Measurements from ENCODE around the gene SLC25A11. TPM values are rescaled to one million over a fixed set of nuclear protein-coding genes. Genes with fewer than 3 reads are reported as not detected.

Gene SLC25A11
- polyA plus RNA-seq, 1 experiment, result 44.7 TPM

DNA sequence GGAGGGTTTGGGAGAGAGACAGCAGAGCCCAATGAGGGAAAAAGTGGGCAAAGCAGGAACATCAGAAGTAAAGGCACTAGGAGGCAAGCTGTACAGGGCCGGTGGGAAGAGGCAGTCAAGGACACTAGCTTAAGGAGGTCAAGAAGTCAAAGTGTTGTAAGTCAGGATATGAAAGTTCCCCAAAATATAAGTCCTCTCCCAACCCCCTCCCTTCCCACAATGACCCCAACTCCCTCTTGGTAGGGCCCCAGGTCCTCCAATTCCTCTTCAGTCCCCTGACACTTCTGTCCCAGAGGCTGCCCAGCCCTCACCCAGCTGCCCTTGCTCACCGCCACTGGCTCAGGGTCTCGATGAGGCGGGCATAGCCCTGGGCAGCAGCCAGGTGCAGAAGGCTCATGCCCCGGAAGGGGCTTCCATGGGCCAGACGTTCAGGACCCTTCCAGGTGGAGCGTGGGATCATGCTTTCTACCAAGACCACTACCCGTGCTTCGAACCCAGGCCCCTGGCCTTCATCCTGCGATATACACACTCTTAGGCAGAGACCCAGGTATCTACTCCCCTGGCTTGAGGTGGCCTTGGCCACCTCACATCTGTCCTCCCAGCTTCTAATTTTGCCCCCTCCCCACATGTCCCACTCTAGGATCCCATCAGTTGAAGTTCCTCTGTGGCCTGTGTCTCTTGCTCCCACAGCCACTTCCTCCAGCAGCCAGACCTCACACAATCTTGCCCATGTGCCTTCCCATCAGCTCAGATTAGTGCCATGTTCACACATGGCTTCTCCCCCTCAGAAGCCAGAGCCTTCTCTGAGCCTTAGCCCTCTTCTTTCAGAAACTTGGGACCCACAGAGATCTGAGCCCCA lies 33.6 kb upstream of the SLC25A11 start:
- CTCF ChIA-PET, result interaction anchor here (0.7 to 1.6 kb wide), 2 partner anchors 16 to 64 kb away, joined by 3 to 5 read pairs; no protein-coding TSS in a partner anchor
- POLR2A ChIA-PET, result interaction anchor here (0.5 kb wide), 1 partner anchor 275 kb away, joined by 3 read pairs; no protein-coding TSS in a partner anchor

DNA sequence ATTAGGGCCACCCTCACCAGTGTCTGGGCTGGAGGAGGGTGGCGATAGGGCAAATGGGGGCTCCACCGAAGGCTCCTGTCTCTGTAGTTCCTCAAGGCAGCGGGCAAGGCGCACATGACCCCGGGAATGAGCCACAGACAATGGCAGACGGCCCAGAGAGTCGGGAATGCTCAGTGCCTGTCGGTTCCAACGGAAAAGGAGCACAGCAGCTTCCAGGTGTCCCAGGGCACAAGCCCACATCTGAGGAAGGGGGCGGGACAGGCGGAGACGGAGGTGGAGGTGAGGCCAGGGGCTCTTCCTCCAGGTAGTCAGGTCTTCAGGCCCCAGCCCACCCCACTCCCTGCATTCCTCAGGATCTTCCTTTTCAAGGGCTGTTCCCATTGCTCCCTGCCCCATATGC lies 32.9 kb upstream of the SLC25A11 start:
- ChIA-PET CTCF (interaction anchor here (0.7 kb wide), 1 partner anchor 15 kb away, joined by 3 read pairs; no protein-coding TSS in a partner anchor), POLR2A (no interaction called here)
- Histone ChIP-seq H3K4me3 (ENCODE audit: low read depth, low read length) (no peak overlapping the region), H3K27me3 (ENCODE audit: control insufficient read depth, insufficient read depth, low read length) (no peaks in the 10 kb centered on the region), H3K9me3 (ENCODE audit: control insufficient read depth, insufficient read depth, low read length) (no peaks in the 10 kb centered on the region; the same call in 1 of the 2 replicates), H3K27ac (ENCODE audit: low read depth, low read length) (no peak overlapping the region)
- no peak for DNase-seq (ENCODE audit: low read depth, low spot score)
- TF ChIP-seq, protein P1, sequence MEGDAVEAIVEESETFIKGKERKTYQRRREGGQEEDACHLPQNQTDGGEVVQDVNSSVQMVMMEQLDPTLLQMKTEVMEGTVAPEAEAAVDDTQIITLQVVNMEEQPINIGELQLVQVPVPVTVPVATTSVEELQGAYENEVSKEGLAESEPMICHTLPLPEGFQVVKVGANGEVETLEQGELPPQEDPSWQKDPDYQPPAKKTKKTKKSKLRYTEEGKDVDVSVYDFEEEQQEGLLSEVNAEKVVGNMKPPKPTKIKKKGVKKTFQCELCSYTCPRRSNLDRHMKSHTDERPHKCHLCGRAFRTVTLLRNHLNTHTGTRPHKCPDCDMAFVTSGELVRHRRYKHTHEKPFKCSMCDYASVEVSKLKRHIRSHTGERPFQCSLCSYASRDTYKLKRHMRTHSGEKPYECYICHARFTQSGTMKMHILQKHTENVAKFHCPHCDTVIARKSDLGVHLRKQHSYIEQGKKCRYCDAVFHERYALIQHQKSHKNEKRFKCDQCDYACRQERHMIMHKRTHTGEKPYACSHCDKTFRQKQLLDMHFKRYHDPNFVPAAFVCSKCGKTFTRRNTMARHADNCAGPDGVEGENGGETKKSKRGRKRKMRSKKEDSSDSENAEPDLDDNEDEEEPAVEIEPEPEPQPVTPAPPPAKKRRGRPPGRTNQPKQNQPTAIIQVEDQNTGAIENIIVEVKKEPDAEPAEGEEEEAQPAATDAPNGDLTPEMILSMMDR (IDR thresholded peaks at IDR 0.05; ENCODE audit: low read depth, low read length), result no peak

More for the DNA sequence above, 33.6 kb upstream of the SLC25A11 start:
- Histone ChIP-seq H3K27me3 (ENCODE audit: control insufficient read depth, insufficient read depth, low read length) (no peaks in the 10 kb centered on the region), H3K27ac (ENCODE audit: low read depth, low read length) (no peak overlapping the region), H3K9me3 (ENCODE audit: control insufficient read depth, insufficient read depth, low read length) (no peaks in the 10 kb centered on the region), H3K4me3 (ENCODE audit: low read depth, low read length) (no peak overlapping the region)
- TF ChIP-seq, protein P1 (IDR thresholded peaks at IDR 0.05; ENCODE audit: low read depth, low read length), result no peak
- no peak for DNase-seq (ENCODE audit: low read depth, low spot score)

DNA sequence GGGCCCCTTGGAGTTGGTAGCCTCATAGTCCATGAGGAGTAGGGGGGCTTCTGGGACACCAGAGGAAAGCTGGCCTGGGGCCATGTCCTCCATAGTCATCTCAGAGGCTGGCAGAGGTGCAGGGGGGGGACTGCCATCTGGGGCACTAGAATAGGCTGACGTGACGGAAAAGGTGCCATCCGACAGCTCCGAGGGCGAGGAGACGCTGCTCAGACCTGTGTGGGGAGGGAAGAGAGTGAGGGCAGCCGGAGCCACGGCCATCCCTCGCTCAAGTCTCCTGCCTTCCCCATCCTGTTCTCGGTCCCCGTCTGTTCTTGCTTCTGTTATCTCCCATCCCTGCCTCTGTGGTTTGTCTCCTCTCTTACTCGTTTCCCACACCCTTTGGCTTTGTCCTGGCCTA lies 32.5 kb upstream of the SLC25A11 start:
- no peak overlapping the region for H3K27ac ChIP-seq (ENCODE audit: low read depth, low read length)
- H3K27me3 ChIP-seq (ENCODE audit: control insufficient read depth, insufficient read depth, low read length), result no peaks in the 10 kb centered on the region
- H3K9me3 ChIP-seq (ENCODE audit: control insufficient read depth, insufficient read depth, low read length), result no peaks in the 10 kb centered on the region; the same call in 1 of the 2 replicates
- no peak overlapping the region for H3K4me3 ChIP-seq (ENCODE audit: low read depth, low read length)
- POLR2A ChIA-PET, result no interaction called here
- CTCF ChIA-PET, result interaction anchor here (2.3 kb wide), 1 partner anchor 8 kb away, joined by 13 read pairs; no protein-coding TSS in a partner anchor
- TF ChIP-seq, protein P1 (IDR thresholded peaks at IDR 0.05; ENCODE audit: low read depth, low read length), result no peak
- no peak for DNase-seq (ENCODE audit: low read depth, low spot score)

DNA sequence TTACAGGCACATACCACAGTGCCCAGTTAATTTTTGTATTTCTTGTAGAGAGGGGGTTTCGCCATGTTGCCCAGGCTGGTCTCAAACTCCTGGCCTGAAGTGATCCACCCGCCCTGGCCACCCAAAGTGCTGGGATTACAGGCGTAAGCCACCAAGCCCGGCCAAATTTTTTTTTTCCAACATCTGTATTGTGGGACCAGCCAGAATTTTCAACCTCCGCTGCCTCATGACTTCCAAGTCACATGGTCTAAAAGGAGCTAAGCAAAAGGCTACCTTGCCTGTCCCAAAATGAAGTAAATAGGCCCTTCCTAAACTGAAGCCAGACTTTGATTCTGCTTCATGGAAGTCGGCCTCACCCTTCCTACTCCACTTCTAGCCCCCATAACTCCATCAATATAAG lies 32.0 kb upstream of the SLC25A11 start:
- H3K27me3 ChIP-seq (ENCODE audit: control insufficient read depth, insufficient read depth, low read length), result no peaks in the 10 kb centered on the region
- no peak overlapping the region for H3K27ac ChIP-seq (ENCODE audit: low read depth, low read length)
- H3K4me3 ChIP-seq (ENCODE audit: low read depth, low read length), result no peak overlapping the region
- TF ChIP-seq, protein P1 (IDR thresholded peaks at IDR 0.05; ENCODE audit: low read depth, low read length), result no peak
- H3K9me3 ChIP-seq (ENCODE audit: control insufficient read depth, insufficient read depth, low read length), result peaks cover 1% of the 10 kb centered on the region; the same call in 1 of the 2 replicates
- ChIA-PET CTCF (interaction anchor here (0.7 to 2.3 kb wide), 2 partner anchors 8 to 69 kb away, joined by 5 to 13 read pairs; partner anchors contain the start of gene CHRNE), POLR2A (no interaction called here)
- no peak for DNase-seq (ENCODE audit: low read depth, low spot score)

DNA sequence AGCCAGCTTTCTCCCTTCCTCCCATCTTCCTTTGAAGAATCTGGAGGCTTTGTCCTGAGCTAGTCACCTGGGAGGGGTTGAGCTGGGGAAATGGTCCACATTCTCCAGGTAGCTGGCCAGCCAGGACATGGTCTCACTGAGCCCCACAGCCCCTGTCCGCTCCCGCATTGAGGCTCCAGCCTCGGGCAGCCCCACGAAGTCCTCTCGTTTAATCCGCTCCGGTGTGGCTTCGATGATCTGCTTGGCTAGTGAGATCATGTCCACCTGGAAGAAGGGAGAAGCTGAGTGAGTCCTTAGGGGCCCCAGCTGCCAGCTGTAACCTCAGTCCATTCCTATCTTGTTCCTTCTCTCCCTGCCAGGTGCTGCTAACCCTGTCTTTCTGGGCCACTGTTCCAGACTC lies 30.4 kb upstream of the SLC25A11 start:
- TF ChIP-seq, protein P1 (IDR thresholded peaks at IDR 0.05; ENCODE audit: low read depth, low read length), result no peak
- Histone ChIP-seq H3K27ac (ENCODE audit: low read depth, low read length) (peak overlapping the region; percentile 98), H3K4me3 (ENCODE audit: low read depth, low read length) (no peak overlapping the region), H3K27me3 (ENCODE audit: control insufficient read depth, insufficient read depth, low read length) (no peaks in the 10 kb centered on the region), H3K9me3 (ENCODE audit: control insufficient read depth, insufficient read depth, low read length) (peaks cover 5% of the 10 kb centered on the region; the same call in 1 of the 2 replicates)
- no peak for DNase-seq (ENCODE audit: low read depth, low spot score)
- ChIA-PET POLR2A (no interaction called here), CTCF (interaction anchor here (1.2 to 2.3 kb wide), 3 partner anchors 10 to 61 kb away, joined by 6 to 13 read pairs (median 6); partner anchors contain the start of gene CAMTA2)
